Spleen (tissue), 7 donors: Measurements from ENCODE around the gene RUFY1.
"Not testable (repeated sequence)": the region's sequence is repeated elsewhere in the genome, so short reads cannot be mapped to it uniquely, and the experiment has no call there.

Source experiments
- CTCF ChIP-seq, 11 experiments: fragments of 200-600 bp in 7 of 11; fragments of 450-650 bp in 4 of 11; sonication (generic) in 4 of 11; IDR thresholded peaks in 8 of 11; conservative IDR thresholded peaks in 3 of 11; 1 replicate in 7 of 11; 2 replicates in 4 of 11; pipeline versions ENCODE4 v1.4.0 to v1.8.0; 2016 to 2021; ENCODE audit warnings: antibody characterized with exemption in 11 of 11, inconsistent platforms in 4 of 11, mild to moderate bottlenecking in 1 of 11
- POLR2AphosphoS5 ChIP-seq, 3 donors: sonication (generic); formaldehyde crosslinking; IDR thresholded peaks; one replicate each; pipeline ENCODE4 v1.5.1; 2017; ENCODE audit warnings: antibody characterized with exemption in 3 of 3
- donor health status: DM: no; HTN: no; CAD: no; lungs with moderate emphysema.
- donor health status: DM: no; HTN: no; CAD: no.
- donor health status: DM: no; HTN: no; CAD: no.

GRCh38 chr5:179653135-179653534 is 102.8 kb downstream of the RUFY1 start:
- not testable (repeated sequence) for TF ChIP-seq CTCF (IDR thresholded peaks at IDR 0.05 in 8 of 11, conservative IDR thresholded peaks at IDR 0.05 in 3 of 11); POLR2AphosphoS5 (IDR thresholded peaks at IDR 0.05)
